ENCODE data around the gene ATP6V1C2. TPM values are rescaled to one million over a fixed set of nuclear protein-coding genes. Genes with fewer than 3 reads are reported as not detected.

The ATP6V1C2 gene
- total and polyA plus RNA-seq, 8 donors = 0.06 to 2.0 (median 0.34) TPM; not detected in 1

- Histone ChIP-seq H3K36me3 (no peaks in the 10 kb centered on the region), H3K9me3 (no peaks in the 10 kb centered on the region), H3K27ac (no peak overlapping the region), H3K4me1 (no peaks in the 10 kb centered on the region), H3K4me3 (no peak overlapping the region), H3K27me3 (no peaks in the 10 kb centered on the region)
- 76 to 78% methylated on average over 7 of the region's 7 CpGs for WGBS, 2 donors
- FAIRE-seq (no peak), DNase-seq (no peak), ATAC-seq (no peak)
- TF ChIP-seq, protein P1, sequence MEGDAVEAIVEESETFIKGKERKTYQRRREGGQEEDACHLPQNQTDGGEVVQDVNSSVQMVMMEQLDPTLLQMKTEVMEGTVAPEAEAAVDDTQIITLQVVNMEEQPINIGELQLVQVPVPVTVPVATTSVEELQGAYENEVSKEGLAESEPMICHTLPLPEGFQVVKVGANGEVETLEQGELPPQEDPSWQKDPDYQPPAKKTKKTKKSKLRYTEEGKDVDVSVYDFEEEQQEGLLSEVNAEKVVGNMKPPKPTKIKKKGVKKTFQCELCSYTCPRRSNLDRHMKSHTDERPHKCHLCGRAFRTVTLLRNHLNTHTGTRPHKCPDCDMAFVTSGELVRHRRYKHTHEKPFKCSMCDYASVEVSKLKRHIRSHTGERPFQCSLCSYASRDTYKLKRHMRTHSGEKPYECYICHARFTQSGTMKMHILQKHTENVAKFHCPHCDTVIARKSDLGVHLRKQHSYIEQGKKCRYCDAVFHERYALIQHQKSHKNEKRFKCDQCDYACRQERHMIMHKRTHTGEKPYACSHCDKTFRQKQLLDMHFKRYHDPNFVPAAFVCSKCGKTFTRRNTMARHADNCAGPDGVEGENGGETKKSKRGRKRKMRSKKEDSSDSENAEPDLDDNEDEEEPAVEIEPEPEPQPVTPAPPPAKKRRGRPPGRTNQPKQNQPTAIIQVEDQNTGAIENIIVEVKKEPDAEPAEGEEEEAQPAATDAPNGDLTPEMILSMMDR (IDR thresholded peaks at IDR 0.05) = no peak
- intact Hi-C loops (cut with DNase I) = no loop called here
Observed at GRCh38 chr2:10753156-10753555, 31.7 kb downstream of the ATP6V1C2 start.

DNA sequence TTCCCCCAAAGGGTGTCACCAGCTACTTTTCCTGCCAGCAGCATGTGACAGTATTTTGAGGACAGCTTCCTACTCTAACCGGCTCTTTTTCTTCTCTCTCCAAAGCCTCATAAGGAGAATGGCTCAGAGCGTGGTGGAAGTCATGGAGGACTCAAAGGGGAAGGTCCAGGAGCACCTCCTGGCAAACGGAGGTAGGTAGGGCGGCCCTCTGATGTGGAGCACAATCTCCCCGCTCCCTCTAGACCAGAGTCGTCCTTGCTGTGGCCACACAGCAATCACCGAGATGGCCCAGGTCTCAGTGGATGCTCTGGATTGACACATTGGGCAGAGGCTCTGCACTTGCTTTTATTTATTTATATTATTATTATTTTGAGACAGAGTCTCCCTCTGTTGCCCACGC is 32.4 kb downstream of the ATP6V1C2 start:
- intact Hi-C loops (cut with DNase I) = no loop called here
- DNase-seq = no peak
- Histone ChIP-seq H3K4me3 (no peak overlapping the region), H3K4me1 (no peaks in the 10 kb centered on the region), H3K27ac (no peak overlapping the region), H3K27me3 (no peaks in the 10 kb centered on the region), H3K36me3 (no peaks in the 10 kb centered on the region), H3K9me3 (no peaks in the 10 kb centered on the region)
- TF ChIP-seq, protein P1 (IDR thresholded peaks at IDR 0.05) = no peak
- no peak for FAIRE-seq
- WGBS, 2 donors = 73 to 86% methylated on average over 8 of the region's 8 CpGs
- ATAC-seq = no peak

DNA sequence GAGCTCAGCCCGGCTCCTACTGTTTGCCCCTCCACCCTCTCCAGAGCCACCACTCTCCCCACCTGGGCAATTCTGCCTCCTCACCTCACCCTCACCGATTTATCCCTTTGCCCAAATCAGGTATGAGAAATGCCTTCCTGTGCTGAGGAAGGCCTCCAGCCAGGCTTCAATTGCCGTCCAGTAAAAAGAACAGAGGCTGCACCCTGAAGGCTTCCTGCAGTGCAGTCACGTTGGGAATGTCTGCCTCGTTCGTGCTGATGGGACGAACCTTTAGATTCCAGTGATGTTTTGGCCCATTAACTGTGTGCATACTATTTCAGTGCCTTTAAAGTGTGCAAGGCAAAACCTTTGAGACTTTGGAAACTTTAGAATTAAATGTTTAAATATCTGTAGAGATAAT is 34.2 kb downstream of the ATP6V1C2 start:
- FAIRE-seq (no peak), DNase-seq (peak in 1 of 6 donors; percentile 13), ATAC-seq (no peak)
- H3K27me3 ChIP-seq = no peaks in the 10 kb centered on the region
- TF ChIP-seq, protein P1 (IDR thresholded peaks at IDR 0.05) = no peak
- intact Hi-C loops (cut with DNase I) = no loop called here
- H3K36me3 ChIP-seq = no peaks in the 10 kb centered on the region
- no peak overlapping the region for H3K27ac ChIP-seq
- no peaks in the 10 kb centered on the region for H3K9me3 ChIP-seq
- H3K4me3 ChIP-seq = no peak overlapping the region
- 64 to 66% methylated on average over 7 of the region's 7 CpGs for WGBS, 2 donors
- no peaks in the 10 kb centered on the region for H3K4me1 ChIP-seq

DNA sequence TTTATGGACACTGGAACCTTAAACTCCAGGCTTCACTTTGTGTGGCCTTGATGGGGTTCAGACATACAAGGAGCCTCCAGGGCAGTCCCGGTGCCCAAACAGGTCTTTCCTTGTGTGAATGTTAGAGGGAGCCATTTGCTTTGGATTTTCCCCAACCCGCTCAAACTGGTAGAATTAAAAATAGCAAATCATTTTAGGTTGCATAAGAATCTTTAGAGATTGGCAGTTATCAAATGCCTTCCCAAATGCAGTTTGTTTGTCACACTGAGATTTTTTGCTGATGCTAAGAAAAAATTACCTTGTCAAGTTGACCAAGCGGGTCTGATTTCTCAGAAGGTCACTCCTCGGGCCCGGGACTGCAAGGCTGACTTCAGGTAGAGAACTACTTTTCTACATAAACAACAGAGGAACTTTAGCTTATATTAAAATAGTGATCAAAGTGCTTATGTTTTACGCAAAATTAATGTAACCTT is 36.4 kb downstream of the ATP6V1C2 start:
- WGBS, 2 donors = 81 to 83% methylated on average over 6 of the region's 6 CpGs

GRCh38 chr2:10759151-10759714 is 37.8 kb downstream of the ATP6V1C2 start:
- Histone ChIP-seq H3K4me3 (no peak overlapping the region), H3K27ac (no peak overlapping the region), H3K27me3 (no peaks in the 10 kb centered on the region), H3K4me1 (no peaks in the 10 kb centered on the region), H3K9me3 (no peaks in the 10 kb centered on the region), H3K36me3 (no peaks in the 10 kb centered on the region)
- WGBS, 2 donors = 83 to 85% methylated on average over 11 of the region's 11 CpGs
- FAIRE-seq = no peak
- TF ChIP-seq, protein P1 (IDR thresholded peaks at IDR 0.05) = no peak
- peak in 1 of 6 donors; percentile 40 for DNase-seq
- intact Hi-C loops (cut with DNase I) = no loop called here
- no peak for ATAC-seq

More for the DNA sequence above, 36.4 kb downstream of the ATP6V1C2 start:
- no peaks in the 10 kb centered on the region for H3K4me1 ChIP-seq
- DNase-seq (no peak), ATAC-seq (no peak), FAIRE-seq (no peak)
- H3K4me3 ChIP-seq = no peak overlapping the region
- TF ChIP-seq, protein P1 (IDR thresholded peaks at IDR 0.05) = no peak
- H3K27ac ChIP-seq = no peak overlapping the region
- intact Hi-C loops (cut with DNase I) = no loop called here
- no peaks in the 10 kb centered on the region for H3K27me3 ChIP-seq
- H3K9me3 ChIP-seq = no peaks in the 10 kb centered on the region
- no peaks in the 10 kb centered on the region for H3K36me3 ChIP-seq
